Fibroblast of pulmonary artery (primary cell): Measurements from ENCODE around the gene GPX4.

ENCODE experiments used
- DNase-seq: peaks from one replicate; pipeline ENCODE4 v3.0.0-alpha.2; 2010; ENCODE audit warnings: low read depth
- H3K4me3 ChIP-seq: replicated peaks from 2 replicates; pipeline ENCODE4 v1.5.1; 2011; ENCODE audit warnings: low read depth, mild to moderate bottlenecking, control low read depth, low read length, moderate library complexity
- TF ChIP-seq, protein P1 (sequence below): IDR thresholded peaks from 2 replicates; pipeline ENCODE4 v1.5.1; 2011; ENCODE audit warnings: mild to moderate bottlenecking, control low read depth, low read length, inconsistent platforms; ENCODE audit errors: missing control alignments

Gene GPX4

DNA sequence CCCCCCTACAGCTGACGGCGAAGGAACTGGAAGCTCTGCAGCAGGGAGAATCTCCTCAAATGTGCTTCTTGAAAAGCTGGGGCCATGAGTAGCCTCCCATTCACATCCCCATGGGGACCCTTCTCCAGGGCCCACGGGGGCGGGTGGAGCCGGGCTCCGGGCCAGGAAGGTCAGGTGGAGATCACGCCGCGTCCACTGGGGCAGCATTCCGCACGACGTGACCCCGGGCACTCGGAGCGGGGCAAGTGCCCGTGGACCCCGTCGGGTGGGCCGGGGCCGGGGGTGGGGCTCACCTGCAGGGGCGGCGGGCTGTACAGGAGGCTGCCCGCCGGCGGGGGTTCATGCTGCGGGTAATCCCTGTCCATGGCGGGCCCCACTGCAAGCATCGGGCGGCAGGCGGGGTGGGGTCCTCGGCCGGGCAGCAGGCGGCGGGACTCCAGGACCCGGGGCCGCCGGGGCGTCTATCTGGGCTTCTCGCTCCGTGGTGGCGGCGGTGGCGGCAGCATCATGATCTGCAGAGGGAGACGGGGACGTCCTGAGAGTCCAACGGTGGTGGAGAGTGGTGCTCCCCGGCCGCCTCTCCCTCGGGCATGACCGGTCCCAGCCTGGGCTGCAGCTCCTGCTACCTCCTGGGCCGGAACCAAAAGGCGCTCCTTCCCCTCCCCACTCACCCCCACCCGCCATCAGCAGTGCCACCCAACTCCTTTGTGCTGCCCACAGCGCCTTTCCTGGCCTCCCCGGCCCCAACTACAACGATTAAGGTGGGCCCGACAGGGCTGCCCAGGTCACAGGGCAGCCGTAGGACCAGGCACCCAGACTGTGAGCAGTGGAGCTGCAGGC lies 50.3 kb downstream of the GPX4 start:
- peak overlapping the region; percentile 40 for H3K4me3 ChIP-seq
- TF ChIP-seq, protein P1, sequence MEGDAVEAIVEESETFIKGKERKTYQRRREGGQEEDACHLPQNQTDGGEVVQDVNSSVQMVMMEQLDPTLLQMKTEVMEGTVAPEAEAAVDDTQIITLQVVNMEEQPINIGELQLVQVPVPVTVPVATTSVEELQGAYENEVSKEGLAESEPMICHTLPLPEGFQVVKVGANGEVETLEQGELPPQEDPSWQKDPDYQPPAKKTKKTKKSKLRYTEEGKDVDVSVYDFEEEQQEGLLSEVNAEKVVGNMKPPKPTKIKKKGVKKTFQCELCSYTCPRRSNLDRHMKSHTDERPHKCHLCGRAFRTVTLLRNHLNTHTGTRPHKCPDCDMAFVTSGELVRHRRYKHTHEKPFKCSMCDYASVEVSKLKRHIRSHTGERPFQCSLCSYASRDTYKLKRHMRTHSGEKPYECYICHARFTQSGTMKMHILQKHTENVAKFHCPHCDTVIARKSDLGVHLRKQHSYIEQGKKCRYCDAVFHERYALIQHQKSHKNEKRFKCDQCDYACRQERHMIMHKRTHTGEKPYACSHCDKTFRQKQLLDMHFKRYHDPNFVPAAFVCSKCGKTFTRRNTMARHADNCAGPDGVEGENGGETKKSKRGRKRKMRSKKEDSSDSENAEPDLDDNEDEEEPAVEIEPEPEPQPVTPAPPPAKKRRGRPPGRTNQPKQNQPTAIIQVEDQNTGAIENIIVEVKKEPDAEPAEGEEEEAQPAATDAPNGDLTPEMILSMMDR = no peak
- DNase-seq = no peak

DNA sequence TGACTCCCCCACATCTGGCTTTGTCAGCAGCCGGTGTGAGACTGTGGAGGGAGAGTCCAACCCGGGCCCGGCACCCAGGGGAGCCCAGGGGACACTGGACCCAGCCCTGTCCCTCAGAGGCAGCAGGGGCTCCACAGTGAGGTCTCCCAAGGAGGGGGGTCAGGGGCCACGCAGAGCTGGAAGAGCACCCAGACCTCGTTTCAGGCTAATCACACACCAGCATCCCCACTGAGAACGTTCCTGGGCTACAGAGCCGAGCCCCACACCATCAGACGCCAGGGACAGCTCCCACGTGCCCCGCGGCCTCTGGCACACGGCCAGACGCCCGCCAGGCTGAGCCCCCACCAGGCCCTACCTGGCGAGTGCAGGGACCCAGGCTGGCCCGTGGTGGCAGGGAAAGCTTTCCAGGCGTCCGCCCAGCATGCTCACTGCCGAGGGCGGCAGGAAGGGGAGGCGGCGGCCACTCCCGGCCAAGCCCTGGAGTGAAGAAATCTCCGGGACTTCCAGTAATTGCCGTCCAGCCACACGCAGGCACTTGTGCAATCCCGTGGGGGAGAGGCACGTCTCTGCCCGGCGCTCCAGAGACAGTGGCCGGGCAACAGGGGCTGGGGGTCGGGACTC lies 51.0 kb downstream of the GPX4 start:
- peak overlapping the region; percentile 40 for H3K4me3 ChIP-seq
- TF ChIP-seq, protein P1 = no peak
- peak; percentile 95 for DNase-seq

DNA sequence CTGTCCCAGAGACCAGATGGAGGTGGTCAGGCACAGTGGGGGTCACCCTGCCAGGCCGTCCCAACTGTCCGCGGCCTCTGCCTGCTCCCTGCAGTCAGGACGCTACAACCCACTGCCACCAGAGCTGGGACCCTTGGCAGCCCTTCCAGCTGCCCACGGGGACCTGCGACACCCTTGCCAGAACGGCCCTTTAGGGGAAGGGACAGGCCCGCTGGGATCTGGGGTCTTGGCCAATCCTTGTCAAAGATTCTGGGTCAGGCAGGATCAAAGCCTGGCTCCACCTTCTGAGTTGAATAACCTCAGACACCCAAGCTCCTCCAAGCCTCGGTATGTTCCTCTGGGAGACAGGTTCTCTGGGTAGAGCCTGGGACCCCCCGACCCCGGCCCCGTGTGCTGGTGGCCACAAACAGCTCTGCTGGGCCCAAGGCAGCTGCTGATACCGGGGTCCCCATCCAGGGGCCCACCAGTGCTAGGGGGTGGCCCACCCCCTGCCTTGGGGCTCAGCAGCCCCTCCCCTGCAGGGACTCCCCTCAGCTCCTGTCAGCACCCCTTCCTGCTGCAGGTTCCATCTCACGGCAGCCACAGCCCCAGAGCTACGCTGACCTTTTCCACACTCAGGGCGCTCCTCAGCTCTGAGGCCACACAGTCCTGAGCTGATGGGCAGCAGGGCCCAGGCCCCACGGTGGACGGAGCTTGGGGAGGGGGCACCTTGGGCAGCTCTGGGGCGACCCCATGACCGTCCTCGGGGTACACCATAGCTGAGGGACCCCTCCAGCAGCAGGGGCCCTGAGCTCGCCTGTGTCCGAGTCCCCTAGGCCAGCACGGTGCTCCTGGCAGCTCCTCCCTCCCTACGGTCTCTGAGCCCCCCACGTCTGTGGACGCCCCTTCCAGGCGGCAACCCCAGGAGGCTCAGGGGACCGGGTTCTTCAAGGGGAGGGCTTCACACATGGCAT lies 51.8 kb downstream of the GPX4 start:
- DNase-seq = peak; percentile 42
- TF ChIP-seq, protein P1 = no peak
- peak overlapping the region; percentile 10 for H3K4me3 ChIP-seq
